NOMO-1 treated with DMSO at 0.1 percent for 48 hours (cell line): ENCODE data around the gene SH3BP4.
A peak's percentile ranks its signal among the peaks of the same experiment; 100 is the strongest.

Experiments used
- DNase-seq: peaks from one replicate; lab custom pipeline; 2025; ENCODE audit not compliant: unreplicated experiment; lab: John Stamatoyannopoulos, UW

Gene SH3BP4

GRCh38 chr2:234940527-234940926 lies 11.3 kb upstream of the SH3BP4 start:
- no peak for DNase-seq

- DNase-seq, result no peak
Observed at GRCh38 chr2:234945339-234945873, 6.4 kb upstream of the SH3BP4 start.

DNA sequence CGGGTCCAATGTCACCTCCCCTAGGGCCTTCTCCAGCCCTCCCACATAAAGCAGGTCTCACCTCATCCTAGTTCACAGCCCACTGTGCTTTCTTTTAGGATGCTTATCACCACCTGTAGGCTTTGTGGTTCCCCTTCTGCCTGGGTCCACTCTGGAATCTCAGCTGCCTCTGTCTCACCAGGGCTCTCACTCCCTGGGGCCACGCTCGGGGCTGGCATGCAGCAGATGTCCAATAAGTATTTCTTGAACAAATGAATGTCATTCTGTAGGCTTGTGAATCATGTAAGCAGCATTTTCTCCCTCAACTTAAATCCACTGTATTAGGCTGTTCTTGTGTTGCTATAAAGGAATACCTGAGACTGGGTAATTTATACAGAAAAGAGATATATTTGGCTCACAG lies 4.3 kb upstream of the SH3BP4 start:
- no peak for DNase-seq

- no peak for DNase-seq
Observed at GRCh38 chr2:234949762-234950434, 1.9 kb upstream of the SH3BP4 start.

GRCh38 chr2:234950435-234950729 lies 1.4 kb upstream of the SH3BP4 start:
- no peak for DNase-seq

DNA sequence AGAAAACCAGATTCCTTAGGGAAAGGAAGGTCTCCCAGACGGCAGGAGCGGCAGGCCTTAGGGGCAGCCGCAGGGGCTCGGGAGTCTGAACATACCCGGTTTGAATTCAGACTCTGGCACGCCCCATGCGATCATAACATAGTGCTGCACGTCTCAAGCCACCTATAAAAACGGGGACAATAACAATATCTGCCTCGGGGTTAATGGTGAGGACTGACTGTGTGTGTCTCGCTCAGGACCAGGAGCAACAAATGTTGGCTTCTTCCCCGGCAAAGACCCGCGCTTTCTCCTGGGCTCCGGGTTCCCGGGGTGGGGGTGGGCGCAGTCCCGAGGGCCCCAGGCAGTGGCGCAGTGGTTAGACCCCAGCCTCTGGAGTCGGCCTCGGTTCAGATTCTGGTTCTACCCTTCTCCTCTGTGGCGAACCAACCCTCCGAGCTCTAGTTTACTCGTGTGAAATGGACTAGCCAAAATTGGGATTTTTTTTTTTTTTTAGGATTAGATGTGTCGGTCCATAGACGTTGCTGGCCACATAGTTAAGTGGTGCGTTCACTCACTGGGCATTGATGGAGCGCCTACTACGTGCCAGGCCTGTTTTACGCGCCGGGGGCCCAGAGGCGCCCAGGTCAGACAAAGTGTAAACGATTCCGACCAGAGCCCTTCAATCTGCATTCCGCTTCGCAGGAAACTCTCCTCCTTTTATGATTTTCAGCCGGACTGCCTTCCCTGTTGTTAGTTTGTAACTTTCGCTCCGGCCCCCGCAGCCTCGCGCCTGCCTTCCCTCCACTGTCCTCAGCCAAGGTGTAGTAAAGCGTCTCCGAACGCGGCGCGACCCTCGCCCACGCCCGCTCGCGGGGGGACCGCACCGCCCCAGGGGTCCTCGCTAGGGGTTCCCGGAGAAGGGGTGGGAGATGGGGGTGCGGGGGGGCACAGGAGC lies 820 bp upstream of the SH3BP4 start:
- peak; percentile 8 for DNase-seq

GRCh38 chr2:234952270-234953115 lies 676 bp downstream of the SH3BP4 start:
- DNase-seq, result peak; percentile 13

DNA sequence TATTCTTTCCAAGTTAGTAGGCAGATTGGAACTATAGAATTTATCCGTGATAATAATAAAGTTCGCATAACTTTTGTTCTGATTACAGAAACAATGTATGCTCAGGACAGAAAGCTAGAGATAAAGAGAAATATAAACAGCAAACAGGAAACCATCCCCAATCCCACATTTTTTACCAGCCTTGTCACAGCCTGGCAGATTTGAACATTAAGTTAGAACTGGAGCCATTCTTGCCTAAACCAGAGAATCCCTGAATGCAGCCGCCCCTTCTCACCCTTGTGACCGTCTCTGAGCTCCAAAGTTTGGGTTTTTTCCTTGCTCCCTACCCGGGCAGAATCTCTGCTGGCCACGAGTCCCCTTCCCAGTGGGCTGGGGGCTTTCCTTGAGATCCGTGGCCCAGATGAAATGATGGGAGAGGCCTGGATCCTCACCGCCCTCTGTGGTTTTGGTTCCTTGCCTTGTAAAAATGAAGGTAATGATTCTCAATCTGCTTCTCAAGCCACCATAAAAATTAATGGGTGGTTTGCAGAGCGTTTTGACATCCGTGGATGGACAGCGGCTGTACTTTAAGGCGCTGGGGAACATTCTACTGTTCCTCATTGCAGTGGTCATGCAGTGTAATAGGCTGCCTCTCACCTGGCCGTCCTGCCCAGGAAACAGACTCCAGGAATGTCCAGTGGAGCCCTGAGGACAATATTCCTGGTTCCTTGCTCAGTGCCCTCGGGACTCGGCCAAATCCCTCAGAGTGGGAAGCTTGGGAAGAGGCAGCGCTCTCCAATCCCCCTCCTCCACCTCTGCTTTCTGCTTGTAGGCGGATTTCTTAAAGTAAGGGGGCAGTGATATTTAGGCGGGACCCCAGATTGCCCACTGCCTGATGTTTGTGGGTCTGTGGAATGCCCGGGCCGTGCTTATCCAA lies 1.6 kb downstream of the SH3BP4 start:
- DNase-seq, result no peak

- DNase-seq, result no peak
Observed at GRCh38 chr2:234954551-234954992, 2.8 kb downstream of the SH3BP4 start.

DNA sequence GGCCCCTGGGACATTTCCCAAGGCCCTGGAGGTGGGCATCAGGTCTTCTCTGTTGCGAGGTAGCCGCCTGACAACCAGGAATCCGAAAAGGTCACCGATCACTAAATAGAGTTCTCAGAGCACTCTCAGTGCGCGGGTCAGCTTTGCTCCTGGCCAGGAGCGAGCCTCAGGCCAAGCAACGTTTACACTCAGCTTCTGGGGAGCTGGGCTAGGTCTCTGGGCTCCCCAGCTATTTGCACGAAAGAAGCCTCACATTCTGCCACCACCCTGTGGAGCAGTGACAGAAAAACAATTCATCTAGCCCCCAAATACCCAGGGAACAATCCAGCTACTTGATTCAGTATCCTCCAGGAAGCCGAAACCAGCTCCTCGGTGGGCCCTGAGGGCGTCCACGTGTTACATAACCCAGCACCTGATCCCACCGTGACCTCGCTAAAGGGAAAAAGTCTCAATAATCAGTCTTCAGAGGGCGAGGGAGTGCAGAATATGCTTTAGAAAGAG lies 3.3 kb downstream of the SH3BP4 start:
- no peak for DNase-seq

DNA sequence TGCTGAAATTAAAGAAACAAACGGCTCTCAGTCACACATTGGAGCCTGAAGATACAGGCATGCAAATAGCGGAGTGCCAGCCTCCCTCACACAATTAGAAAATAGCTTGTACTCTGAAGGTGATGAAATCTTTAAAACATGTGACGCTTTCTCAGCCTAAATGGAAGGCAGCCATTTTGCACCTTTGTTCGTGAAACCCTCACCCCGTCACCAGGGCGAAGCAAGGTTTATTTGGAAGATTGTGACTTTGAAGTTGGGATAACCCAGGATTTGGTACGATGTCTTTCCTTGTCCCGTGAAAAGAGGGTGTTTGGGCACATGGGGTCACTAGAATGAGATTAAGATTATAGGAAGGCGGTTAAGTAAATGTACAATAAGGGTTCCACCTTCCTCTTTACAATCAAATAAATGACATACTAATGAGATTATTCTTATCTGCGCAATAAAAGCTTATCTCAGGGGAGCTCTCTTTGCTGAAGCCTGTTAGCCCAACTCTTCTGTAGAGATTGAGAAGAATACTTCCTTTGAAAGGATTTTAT lies 4.2 kb downstream of the SH3BP4 start:
- DNase-seq, result no peak

GRCh38 chr2:234957834-234958135 lies 6.0 kb downstream of the SH3BP4 start:
- no peak for DNase-seq

- no peak for DNase-seq
Observed at GRCh38 chr2:234958311-234958710, 6.5 kb downstream of the SH3BP4 start.

DNA sequence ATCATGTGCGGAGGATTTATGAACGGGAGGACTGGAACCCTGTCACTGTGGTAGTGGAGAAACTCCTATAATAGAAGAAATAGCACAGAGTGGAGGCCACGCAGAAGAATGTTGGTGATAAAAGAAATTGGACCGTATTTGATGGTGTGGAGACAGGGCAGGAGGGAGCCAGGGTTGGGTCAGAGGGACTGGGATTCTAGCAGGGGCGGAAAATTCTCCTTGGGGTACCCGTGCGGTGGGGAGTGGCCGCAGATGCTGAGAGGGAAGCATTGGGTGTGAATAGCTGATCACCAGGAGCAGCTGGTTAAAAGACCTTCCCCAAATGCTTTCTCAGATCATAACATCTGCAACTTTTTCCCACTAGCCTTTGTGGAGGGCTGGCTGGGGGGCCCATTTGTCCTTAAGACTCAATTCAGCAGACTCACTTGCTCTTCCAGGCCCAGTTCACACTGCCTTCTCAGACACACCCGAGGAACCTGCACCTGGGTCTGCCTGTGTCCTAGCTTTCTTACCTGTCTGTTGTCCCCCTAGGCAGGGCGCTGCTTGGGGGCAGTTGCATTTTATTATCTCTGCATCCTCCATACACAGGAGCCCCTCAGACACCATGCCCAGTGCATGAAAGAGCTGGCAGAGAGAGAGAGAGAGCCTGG lies 7.1 kb downstream of the SH3BP4 start:
- no peak for DNase-seq

- no peak for DNase-seq
Observed at GRCh38 chr2:234960175-234961088, 8.6 kb downstream of the SH3BP4 start.

GRCh38 chr2:234961784-234962183 lies 10.0 kb downstream of the SH3BP4 start:
- DNase-seq, result no peak

DNA sequence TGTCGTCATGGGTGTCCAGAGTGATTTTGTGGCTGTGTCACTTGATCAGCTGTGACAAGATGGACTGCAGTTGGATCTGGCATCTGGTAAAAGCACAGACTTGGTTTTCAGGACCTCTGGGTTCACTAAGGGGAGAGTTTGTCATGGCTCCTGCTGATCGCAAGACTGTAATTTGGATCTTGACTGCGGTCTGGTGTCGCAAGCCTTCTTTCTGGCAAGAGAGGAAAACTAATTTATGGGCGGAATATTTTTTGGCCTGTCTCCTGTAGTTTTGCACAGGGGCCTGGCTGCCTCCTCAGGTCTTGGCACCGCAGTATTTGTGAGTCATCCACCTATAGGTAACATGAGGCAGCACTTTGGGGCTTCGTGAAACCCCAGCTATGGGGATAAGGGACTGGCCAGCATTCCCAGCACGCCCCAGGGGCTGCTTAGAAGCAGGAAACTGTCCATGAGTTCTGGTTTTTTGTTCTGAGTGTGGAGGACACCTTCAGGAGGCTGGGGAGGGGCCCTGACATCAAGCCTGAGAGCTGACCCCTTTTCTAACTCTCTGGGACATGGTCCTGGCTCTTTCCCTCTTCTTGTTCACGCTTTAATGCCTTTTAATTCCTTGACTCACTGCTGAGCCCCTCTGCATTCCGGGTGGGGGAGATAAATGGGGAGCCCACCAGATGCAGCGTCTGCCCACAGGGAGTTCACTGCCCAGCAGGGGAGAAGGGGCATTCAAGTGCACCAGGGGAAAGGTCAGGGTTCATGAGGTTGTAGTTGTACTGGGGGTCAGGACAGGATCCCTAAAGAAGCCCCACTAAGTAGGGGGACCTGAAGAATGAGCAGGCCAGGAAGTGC lies 12.2 kb downstream of the SH3BP4 start:
- peak; percentile 56 for DNase-seq
